KBM-7 (cell line): ENCODE results near the gene ZBTB7C.
"Not testable (repeated sequence)": the region's sequence is repeated elsewhere in the genome, so short reads cannot be mapped to it uniquely, and the experiment has no call there.

Experiments used
- DNase-seq: peaks from one replicate; pipeline ENCODE4 v3.0.0-alpha.2; 2015
- in situ Hi-C: fragments of 300-500 bp; cut with MboI; formaldehyde crosslinking; loops from 2 replicates; pipeline ENCODE4 v1.14.3; 2020; ENCODE audit warnings: low sequenced_read_pairs, low pct_unique_long_range_greater_than_20kb, mixed read lengths

The ZBTB7C gene

GRCh38 chr18:48290162-48290926, 118.8 kb downstream of the ZBTB7C start:
- in situ Hi-C loops: no loop called here
- no peak for DNase-seq

GRCh38 chr18:48284743-48285142, 124.4 kb downstream of the ZBTB7C start:
- in situ Hi-C loops: no loop called here
- DNase-seq: no peak

- in situ Hi-C loops, DNase-seq: not testable (repeated sequence)
Measured at GRCh38 chr18:48284011-48284410, 125.2 kb downstream of the ZBTB7C start.

DNA sequence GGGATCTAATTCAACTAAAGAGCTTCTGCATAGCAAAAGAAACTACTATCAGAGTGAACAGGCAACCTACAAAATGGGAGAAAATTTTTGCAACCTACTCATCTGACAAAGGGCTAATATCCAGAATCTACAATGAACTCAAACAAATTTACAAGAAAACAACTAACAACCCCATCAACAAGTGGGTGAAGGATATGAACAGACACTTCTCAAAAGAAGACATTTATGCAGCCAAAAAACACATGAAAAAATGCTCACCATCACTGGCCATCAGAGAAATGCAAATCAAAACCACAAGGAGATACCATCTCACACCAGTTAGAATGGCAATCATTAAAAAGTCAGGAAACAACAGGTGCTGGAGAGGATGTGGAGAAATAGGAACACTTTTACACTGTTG, 127.7 kb downstream of the ZBTB7C start:
- in situ Hi-C loops, DNase-seq: not testable (repeated sequence)

GRCh38 chr18:48279312-48279711, 129.9 kb downstream of the ZBTB7C start:
- in situ Hi-C loops: no loop called here
- no peak for DNase-seq

- DNase-seq: no peak
- in situ Hi-C loops: no loop called here
Measured at GRCh38 chr18:48278081-48278480, 131.1 kb downstream of the ZBTB7C start.

- in situ Hi-C loops: no loop called here
- DNase-seq: no peak
Measured at GRCh38 chr18:48274301-48274700, 134.9 kb downstream of the ZBTB7C start.

GRCh38 chr18:48270929-48271328, 138.3 kb downstream of the ZBTB7C start:
- no peak for DNase-seq
- in situ Hi-C loops: no loop called here

GRCh38 chr18:48265328-48265727, 143.9 kb downstream of the ZBTB7C start:
- in situ Hi-C loops: no loop called here
- no peak for DNase-seq

DNA sequence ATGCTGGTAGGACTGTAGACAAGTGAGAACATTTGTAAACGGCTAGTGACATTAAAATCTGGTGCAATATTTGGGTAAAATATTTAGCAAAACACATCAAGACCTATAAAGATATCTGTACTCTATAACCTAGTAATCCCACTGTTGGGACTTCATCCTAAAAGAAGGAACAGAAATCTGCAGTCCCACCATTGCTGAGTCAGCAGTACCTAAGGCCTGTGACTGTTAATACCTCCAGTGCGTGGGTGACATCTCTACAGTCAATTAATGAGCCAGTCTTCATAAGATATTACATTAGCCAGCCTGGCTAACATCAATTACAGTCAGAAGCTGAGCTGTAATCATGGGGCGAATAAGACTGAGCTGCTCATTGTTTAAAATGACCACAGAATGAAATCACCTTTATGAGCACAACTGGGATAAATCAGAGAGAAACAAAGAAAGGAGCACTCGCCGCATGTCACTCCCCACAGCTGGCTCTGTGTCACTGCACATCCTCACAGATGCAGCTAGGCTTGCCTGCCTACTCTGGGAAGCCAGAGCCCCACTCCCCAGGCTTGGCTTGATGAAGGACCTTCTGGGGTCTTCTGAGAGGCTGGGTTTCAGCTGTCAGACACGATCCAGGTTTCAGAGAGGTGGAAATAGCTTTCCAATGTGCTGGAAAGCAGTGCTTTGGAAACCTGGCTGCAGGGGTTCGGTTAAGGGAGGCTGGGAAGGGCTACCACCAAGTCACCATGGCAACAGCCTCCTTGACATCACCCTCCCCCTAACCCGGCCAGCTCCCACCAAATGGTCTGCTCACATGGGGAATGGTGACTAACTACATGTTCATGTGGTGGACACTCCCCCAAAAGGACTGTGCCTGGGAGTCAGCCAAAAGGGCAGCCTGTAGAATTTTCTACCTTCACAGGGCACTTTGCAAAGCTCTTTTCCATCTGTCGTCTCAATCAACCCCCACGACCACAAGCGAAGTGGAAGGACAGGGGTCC, 145.0 kb downstream of the ZBTB7C start:
- in situ Hi-C loops: no loop called here
- DNase-seq: no peak

- no peak for DNase-seq
- in situ Hi-C loops: no loop called here
Measured at GRCh38 chr18:48263192-48263853, 145.9 kb downstream of the ZBTB7C start.

DNA sequence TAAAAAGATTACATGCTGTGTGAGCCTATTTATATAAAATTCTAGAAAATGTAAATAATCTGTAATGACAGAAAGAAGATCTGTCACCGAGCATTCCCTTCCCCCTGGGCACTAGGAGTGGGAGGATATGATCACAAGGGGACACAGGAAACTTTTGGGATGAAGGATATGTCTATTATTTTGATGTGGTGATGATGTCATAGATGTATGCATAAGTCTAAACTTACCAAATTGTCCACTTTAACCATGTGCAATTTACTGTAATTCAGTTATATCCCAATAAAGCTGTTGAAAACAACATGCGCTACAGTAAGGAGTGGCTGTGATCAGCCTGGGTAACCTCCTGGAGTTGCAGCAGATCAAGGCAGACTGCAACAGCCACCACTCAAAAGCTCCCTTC, 148.9 kb downstream of the ZBTB7C start:
- DNase-seq: no peak
- in situ Hi-C loops: no loop called here

- in situ Hi-C loops: no loop called here
- no peak for DNase-seq
Measured at GRCh38 chr18:48256848-48257247, 152.3 kb downstream of the ZBTB7C start.

GRCh38 chr18:48254077-48254602, 155.0 kb downstream of the ZBTB7C start:
- in situ Hi-C loops: no loop called here
- DNase-seq: no peak

DNA sequence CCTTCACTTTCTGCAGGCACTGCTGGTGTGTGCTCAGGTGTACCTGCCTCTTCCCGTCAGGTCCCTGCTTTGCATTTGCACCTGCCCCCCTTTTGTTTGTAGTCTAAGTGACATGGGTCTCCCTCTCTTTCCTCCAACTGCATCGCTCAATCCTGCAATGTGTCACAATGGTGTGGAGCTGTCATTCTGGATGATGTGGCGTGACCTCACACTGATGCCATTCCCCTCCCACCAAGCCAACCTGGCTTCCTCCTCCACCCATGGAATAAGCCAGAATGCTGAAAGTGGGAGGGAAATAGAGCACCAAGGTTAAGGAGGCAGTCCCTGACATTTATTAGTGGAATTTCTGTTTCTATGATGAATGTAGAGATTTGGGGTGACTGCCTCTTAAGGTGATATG, 156.7 kb downstream of the ZBTB7C start:
- in situ Hi-C loops: no loop called here
- DNase-seq: no peak

- DNase-seq: no peak
- in situ Hi-C loops: no loop called here
Measured at GRCh38 chr18:48250918-48251317, 158.3 kb downstream of the ZBTB7C start.

DNA sequence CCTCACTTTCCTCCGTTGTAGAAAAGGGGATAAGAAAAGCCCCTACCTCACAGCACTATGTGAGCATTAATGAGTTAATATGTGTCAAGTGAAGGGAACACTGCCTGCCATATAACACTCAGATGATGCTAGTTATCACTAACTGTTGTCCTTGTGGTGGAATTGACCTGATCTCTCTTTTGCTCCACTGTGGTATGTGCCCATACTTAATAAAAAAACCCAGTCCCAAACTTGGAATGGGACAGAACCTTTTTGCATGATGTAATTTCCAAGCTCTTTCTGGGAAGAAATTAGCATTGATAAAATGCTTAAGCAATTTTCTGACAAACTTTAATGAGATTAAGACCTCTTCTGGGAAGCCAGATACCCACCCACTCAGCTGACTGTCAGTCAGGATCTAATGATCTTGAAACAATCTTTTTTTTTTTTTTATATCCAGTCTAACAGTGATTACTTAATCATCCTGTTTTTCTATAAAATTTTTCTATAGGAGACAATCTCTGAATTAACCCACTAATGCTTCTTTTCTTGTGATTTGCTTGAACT, 158.7 kb downstream of the ZBTB7C start:
- DNase-seq: no peak
- in situ Hi-C loops: no loop called here

GRCh38 chr18:48249854-48250253, 159.3 kb downstream of the ZBTB7C start:
- in situ Hi-C loops: loop anchor here (25.0 kb wide), 1 partner anchor 187 kb away; no protein-coding TSS in a partner anchor
- DNase-seq: no peak

DNA sequence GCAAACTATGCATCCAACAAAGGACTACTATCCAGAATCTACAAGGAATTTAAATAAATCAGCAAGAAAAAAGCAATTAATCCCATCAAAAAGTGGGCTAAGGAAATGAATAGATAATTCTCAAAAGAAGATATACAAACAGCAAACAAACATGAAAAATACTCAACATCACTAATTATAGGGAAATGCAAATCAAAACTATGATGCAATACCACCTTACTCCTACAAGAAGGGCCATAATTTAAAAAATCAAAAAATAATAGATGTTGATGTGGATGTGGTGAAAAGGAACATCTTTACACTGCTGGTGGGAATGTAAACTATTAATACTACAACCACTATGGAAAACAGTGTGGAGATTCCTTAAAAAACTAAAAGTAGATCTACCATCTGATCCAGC, 164.7 kb downstream of the ZBTB7C start:
- DNase-seq: no peak
- in situ Hi-C loops: loop anchor here (25.0 kb wide), 1 partner anchor 193 kb away; no protein-coding TSS in a partner anchor
